SHP77 (cell line): ENCODE data around the gene B3GALNT1.
"Not testable (repeated sequence)": the region's sequence is repeated elsewhere in the genome, so short reads cannot be mapped to it uniquely, and the experiment has no call there.

ENCODE experiments used
- DNase-seq, 2 experiments: peaks; one replicate each; lab custom pipeline; 2025; lab: John Stamatoyannopoulos, UW

B3GALNT1 gene

GRCh38 chr3:161073181-161073580 lies 32.0 kb downstream of the B3GALNT1 start:
- no peak for DNase-seq

- DNase-seq = no peak
These were observed 32.4 kb downstream of the B3GALNT1 start for GRCh38 chr3:161072751-161073150.

GRCh38 chr3:161072211-161072621 lies 32.9 kb downstream of the B3GALNT1 start:
- no peak for DNase-seq

GRCh38 chr3:161070980-161071663 lies 34.0 kb downstream of the B3GALNT1 start:
- DNase-seq = no peak

GRCh38 chr3:161070252-161070930 lies 34.8 kb downstream of the B3GALNT1 start:
- peak in 1 of 2 experiments; percentile 40 for DNase-seq

- peak; percentile 40 for DNase-seq
These were observed 35.5 kb downstream of the B3GALNT1 start for GRCh38 chr3:161069511-161070251.

- no peak for DNase-seq
These were observed 37.8 kb downstream of the B3GALNT1 start for GRCh38 chr3:161067335-161067734.

- DNase-seq = no peak
These were observed 38.2 kb downstream of the B3GALNT1 start for GRCh38 chr3:161066930-161067329.

GRCh38 chr3:161064413-161064812 lies 40.7 kb downstream of the B3GALNT1 start:
- DNase-seq = no peak

- DNase-seq = no peak
These were observed 50.1 kb downstream of the B3GALNT1 start for GRCh38 chr3:161054860-161055604.

GRCh38 chr3:161051856-161052255 lies 53.3 kb downstream of the B3GALNT1 start:
- DNase-seq = no peak

- DNase-seq = no peak
These were observed 54.2 kb downstream of the B3GALNT1 start for GRCh38 chr3:161050935-161051334.

- no peak for DNase-seq
These were observed 55.4 kb downstream of the B3GALNT1 start for GRCh38 chr3:161049683-161050248.

GRCh38 chr3:161043336-161044035 lies 61.7 kb downstream of the B3GALNT1 start:
- DNase-seq = no peak

- DNase-seq = no peak
These were observed 63.1 kb downstream of the B3GALNT1 start for GRCh38 chr3:161042023-161042501.

- DNase-seq = no peak
These were observed 66.4 kb downstream of the B3GALNT1 start for GRCh38 chr3:161038725-161039124.

- no peak for DNase-seq
These were observed 69.4 kb downstream of the B3GALNT1 start for GRCh38 chr3:161035711-161036110.

- not testable (repeated sequence) for DNase-seq
These were observed 70.1 kb downstream of the B3GALNT1 start for GRCh38 chr3:161034913-161035550.
